Kidney (tissue), 14 donors: ENCODE results near the gene GTF3C1. TPM values are rescaled to one million over a fixed set of nuclear protein-coding genes. Genes with fewer than 3 reads are reported as not detected.

Experiments used
- DNase-seq, 5 donors: peaks; one replicate each; pipeline ENCODE4 v3.0.0-alpha.2; 2013 to 2020
- FAIRE-seq: peaks from 2 replicates; lab custom pipeline; 2012; peaks lifted over from hg19 to GRCh38; lab: Jason Lieb, UNC
- H3K27ac ChIP-seq, 2 donors: one replicate each; pipeline ENCODE4 v1.7.0; 2013; ENCODE audit warnings: low read depth in 2 of 2, low read length in 2 of 2, inconsistent platforms in 1 of 2
- H3K27me3 ChIP-seq: one replicate; pipeline ENCODE4 v1.7.1; 2013; ENCODE audit warnings: low read length, inconsistent platforms; ENCODE audit not compliant: control insufficient read depth, insufficient read depth
- H3K36me3 ChIP-seq, 3 donors: one replicate each; pipeline versions ENCODE4 v1.7.0 to v1.7.1; 2013; ENCODE audit warnings: low read length in 3 of 3, control low read depth in 1 of 3, inconsistent platforms in 1 of 3; ENCODE audit not compliant: insufficient read depth in 3 of 3, control insufficient read depth in 2 of 3
- H3K4me1 ChIP-seq, 3 donors: one replicate each; pipeline versions ENCODE4 v1.7.0 to v1.7.1; 2013; ENCODE audit warnings: low read length in 3 of 3, inconsistent platforms in 1 of 3, low read depth in 1 of 3; ENCODE audit not compliant: control insufficient read depth in 2 of 3, insufficient read depth in 2 of 3
- H3K4me3 ChIP-seq, 3 donors: one replicate each; pipeline versions ENCODE4 v1.7.0 to v1.8.1; 2013; ENCODE audit warnings: low read length in 3 of 3, control low read depth in 1 of 3, inconsistent platforms in 1 of 3
- H3K9ac ChIP-seq, 3 donors: one replicate each; pipeline versions ENCODE4 v1.7.0 to v1.7.1; 2013; ENCODE audit warnings: low read length in 3 of 3, control low read depth in 1 of 3, inconsistent platforms in 1 of 3
- H3K9me3 ChIP-seq, 3 donors: one replicate each; pipeline versions ENCODE4 v1.7.0 to v1.7.1; 2013; ENCODE audit warnings: low read length in 3 of 3, control low read depth in 1 of 3, inconsistent platforms in 1 of 3; ENCODE audit not compliant: control insufficient read depth in 2 of 3, insufficient read depth in 1 of 3
- intact Hi-C: fragments of 100-400 bp; cut with DNase I; formaldehyde crosslinking; loops from one replicate; pipeline ENCODE4 v1.11.1; 2022
- polyA plus RNA-seq: library from polyadenylated mRNA; stranded (reverse); fragments of 350-450 nt; fragmentation: Illumina TruSeq; extraction: RNeasy Lipid Tissue Mini Kit (QIAGEN cat#74804); gene quantifications from one replicate; pipeline ENCODE4 v1.2.3, GENCODE V29; 2014; ENCODE audit warnings: low read depth, low replicate concordance; ENCODE audit not compliant: insufficient read depth
- total RNA-seq: library from RNA; stranded (reverse); fragmentation: NEBNext Ultra II Directional; extraction: Animal tissue kit (Norgen Biotek cat#: 25700); gene quantifications from one replicate; pipeline ENCODE4 v1.2.1, GENCODE V29; 2021
- TF ChIP-seq, protein P1 (sequence below): IDR thresholded peaks from 3 replicates; pipeline ENCODE4 v1.5.1; 2012; ENCODE audit warnings: mild to moderate bottlenecking, moderate library complexity, borderline replicate concordance; ENCODE audit not compliant: insufficient read depth; ENCODE audit errors: extremely low read depth
- donor health status: control.
- donor health status: control.
- donor health status: control.
- donor health status: control.
- donor health status: control.
- donor health status: DM: yes; HTN: yes; CAD: no.
- donor health status: Normal renal cell carcinoma (clear cell type).

The GTF3C1 gene
- total and polyA plus RNA-seq, 2 donors from 2014 or later = 59.0 to 81.7 TPM

DNA sequence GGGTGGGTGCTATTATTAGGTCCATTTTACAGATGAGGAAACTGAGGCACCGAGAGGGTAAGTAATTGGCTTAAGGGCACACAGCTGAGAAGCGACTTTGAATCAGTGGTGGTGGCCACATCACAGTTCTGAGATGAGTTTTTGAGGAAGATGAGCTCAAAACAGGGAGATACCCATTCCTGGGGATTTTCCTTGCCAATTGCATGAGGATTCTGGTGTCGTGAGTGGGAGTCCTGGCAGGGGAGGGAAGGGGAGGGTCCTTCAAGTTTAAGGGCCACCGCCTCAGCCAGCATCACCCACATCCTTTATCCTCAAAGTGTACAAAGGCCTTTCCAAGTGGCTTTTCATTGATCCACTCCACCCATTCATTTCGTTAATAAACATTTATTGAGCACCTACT is 102.4 kb downstream of the GTF3C1 start:
- no peaks in the 10 kb centered on the region for H3K27me3 ChIP-seq
- DNase-seq (no peak), FAIRE-seq (no peak)
- TF ChIP-seq, protein P1, sequence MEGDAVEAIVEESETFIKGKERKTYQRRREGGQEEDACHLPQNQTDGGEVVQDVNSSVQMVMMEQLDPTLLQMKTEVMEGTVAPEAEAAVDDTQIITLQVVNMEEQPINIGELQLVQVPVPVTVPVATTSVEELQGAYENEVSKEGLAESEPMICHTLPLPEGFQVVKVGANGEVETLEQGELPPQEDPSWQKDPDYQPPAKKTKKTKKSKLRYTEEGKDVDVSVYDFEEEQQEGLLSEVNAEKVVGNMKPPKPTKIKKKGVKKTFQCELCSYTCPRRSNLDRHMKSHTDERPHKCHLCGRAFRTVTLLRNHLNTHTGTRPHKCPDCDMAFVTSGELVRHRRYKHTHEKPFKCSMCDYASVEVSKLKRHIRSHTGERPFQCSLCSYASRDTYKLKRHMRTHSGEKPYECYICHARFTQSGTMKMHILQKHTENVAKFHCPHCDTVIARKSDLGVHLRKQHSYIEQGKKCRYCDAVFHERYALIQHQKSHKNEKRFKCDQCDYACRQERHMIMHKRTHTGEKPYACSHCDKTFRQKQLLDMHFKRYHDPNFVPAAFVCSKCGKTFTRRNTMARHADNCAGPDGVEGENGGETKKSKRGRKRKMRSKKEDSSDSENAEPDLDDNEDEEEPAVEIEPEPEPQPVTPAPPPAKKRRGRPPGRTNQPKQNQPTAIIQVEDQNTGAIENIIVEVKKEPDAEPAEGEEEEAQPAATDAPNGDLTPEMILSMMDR = no peak
- H3K4me3 ChIP-seq = no peak overlapping the region
- peaks cover 0 to 14% (median 0%) of the 10 kb centered on the region in 3 donors for H3K9me3 ChIP-seq
- intact Hi-C loops = loop anchor here (10.0 kb wide), 1 partner anchor 62 kb away; no protein-coding TSS in a partner anchor
- no peaks in the 10 kb centered on the region for H3K36me3 ChIP-seq
- peaks cover 0 to 12% (median 0%) of the 10 kb centered on the region in 3 donors for H3K4me1 ChIP-seq
- H3K9ac ChIP-seq = no peak overlapping the region
- no peak overlapping the region for H3K27ac ChIP-seq

- intact Hi-C loops = loop anchor here (10.0 kb wide), 1 partner anchor 62 kb away; no protein-coding TSS in a partner anchor
- Histone ChIP-seq H3K9ac (no peak overlapping the region), H3K27me3 (no peaks in the 10 kb centered on the region), H3K27ac (no peak overlapping the region), H3K9me3 (peaks cover 0 to 14% (median 0%) of the 10 kb centered on the region in 3 donors), H3K36me3 (no peaks in the 10 kb centered on the region), H3K4me3 (no peak overlapping the region), H3K4me1 (peaks cover 0 to 12% (median 0%) of the 10 kb centered on the region in 3 donors)
- TF ChIP-seq, protein P1 = no peak
- FAIRE-seq = no peak
- DNase-seq = peak in 1 of 5 donors; percentile 53
These were observed 103.0 kb downstream of the GTF3C1 start for GRCh38 chr16:27446721-27447120.

DNA sequence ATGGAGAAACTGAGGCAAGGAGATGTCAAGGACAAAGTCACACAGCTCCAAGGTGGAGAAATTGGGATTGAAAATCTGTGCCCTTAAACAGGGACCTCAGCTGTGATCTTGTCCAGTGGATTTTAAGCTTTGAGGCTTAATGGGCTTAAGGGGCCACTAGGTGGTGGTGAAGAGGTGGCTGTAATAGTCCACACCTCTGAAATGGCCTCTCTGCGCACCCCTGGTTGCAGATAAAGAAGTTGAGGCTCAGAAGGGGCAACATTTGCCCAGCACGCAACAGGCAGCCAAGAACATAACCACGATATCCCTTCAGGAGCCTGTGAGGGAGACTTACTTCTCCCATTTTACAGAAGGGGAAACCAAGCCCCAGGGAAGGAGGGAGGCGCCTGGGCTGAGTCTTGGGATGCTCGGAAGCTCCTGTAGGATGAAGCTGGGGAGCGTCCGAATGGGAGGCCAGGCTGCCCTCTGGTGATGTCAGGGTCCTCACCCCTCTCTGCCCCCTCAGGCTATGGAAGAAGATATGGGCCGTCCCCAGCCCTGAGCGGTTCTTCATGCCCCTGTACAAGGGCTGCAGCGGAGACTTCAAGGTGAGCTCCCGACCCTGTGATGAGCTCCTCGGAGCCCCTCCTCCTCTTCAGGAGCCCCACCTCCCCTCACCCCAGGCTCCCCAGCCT is 104.1 kb downstream of the GTF3C1 start:
- Histone ChIP-seq H3K27me3 (no peaks in the 10 kb centered on the region), H3K9ac (no peak overlapping the region), H3K4me3 (no peak overlapping the region), H3K4me1 (peaks cover 0 to 9% (median 0%) of the 10 kb centered on the region in 3 donors), H3K27ac (no peak overlapping the region), H3K9me3 (peaks cover 0 to 14% (median 0%) of the 10 kb centered on the region in 3 donors), H3K36me3 (no peaks in the 10 kb centered on the region)
- TF ChIP-seq, protein P1 = no peak
- DNase-seq (peak in 1 of 5 donors; percentile 53), FAIRE-seq (no peak)
- intact Hi-C loops = loop anchor here (10.0 kb wide), 1 partner anchor 61 kb away; no protein-coding TSS in a partner anchor
